Bone marrow (tissue), 2 donors: ENCODE measurements around the gene UGCG.
A peak's percentile ranks its signal among the peaks of the same experiment; 100 is the strongest.
"Not testable (repeated sequence)": the region's sequence is repeated elsewhere in the genome, so short reads cannot be mapped to it uniquely, and the experiment has no call there.

ENCODE experiments used
- DNase-seq, 2 donors: peaks; one replicate each; lab custom pipeline; 2025; lab: John Stamatoyannopoulos, UW

The UGCG gene

GRCh38 chr9:111920531-111920930 lies 23.9 kb downstream of the UGCG start:
- DNase-seq = no peak

GRCh38 chr9:111922324-111923013 lies 25.9 kb downstream of the UGCG start:
- no peak for DNase-seq

GRCh38 chr9:111924281-111924680 lies 27.7 kb downstream of the UGCG start:
- DNase-seq = no peak

GRCh38 chr9:111925017-111925770 lies 28.6 kb downstream of the UGCG start:
- DNase-seq = no peak

- no peak for DNase-seq
Observed at GRCh38 chr9:111925784-111926183, 29.2 kb downstream of the UGCG start.

- peak in 1 of 2 donors; percentile 95 for DNase-seq
Observed at GRCh38 chr9:111926421-111926875, 29.8 kb downstream of the UGCG start.

- no peak for DNase-seq
Observed at GRCh38 chr9:111928359-111928720, 31.7 kb downstream of the UGCG start.

GRCh38 chr9:111934747-111935146 lies 38.1 kb downstream of the UGCG start:
- DNase-seq = no peak

- no peak for DNase-seq
Observed at GRCh38 chr9:111936391-111936790, 39.8 kb downstream of the UGCG start.

- no peak for DNase-seq
Observed at GRCh38 chr9:111937301-111937700, 40.7 kb downstream of the UGCG start.

GRCh38 chr9:111937781-111938426 lies 41.3 kb downstream of the UGCG start:
- peak; percentile 25 to 64 for DNase-seq

- no peak for DNase-seq
Observed at GRCh38 chr9:111938427-111938800, 41.8 kb downstream of the UGCG start.

GRCh38 chr9:111939322-111939721 lies 42.7 kb downstream of the UGCG start:
- no peak for DNase-seq

- no peak for DNase-seq
Observed at GRCh38 chr9:111940697-111941096, 44.1 kb downstream of the UGCG start.

GRCh38 chr9:111943200-111943599 lies 46.6 kb downstream of the UGCG start:
- no peak for DNase-seq

GRCh38 chr9:111943746-111944145 lies 47.1 kb downstream of the UGCG start:
- no peak for DNase-seq

- no peak for DNase-seq
Observed at GRCh38 chr9:111944241-111944866, 47.7 kb downstream of the UGCG start.

- DNase-seq = no peak
Observed at GRCh38 chr9:111945216-111945615, 48.6 kb downstream of the UGCG start.

- not testable (repeated sequence) for DNase-seq
Observed at GRCh38 chr9:111948109-111948508, 51.5 kb downstream of the UGCG start.

GRCh38 chr9:111948951-111949350 lies 52.3 kb downstream of the UGCG start:
- no peak for DNase-seq

GRCh38 chr9:111949919-111950318 lies 53.3 kb downstream of the UGCG start:
- no peak for DNase-seq

- no peak for DNase-seq
Observed at GRCh38 chr9:111952559-111952958, 55.9 kb downstream of the UGCG start.

GRCh38 chr9:111953444-111953843 lies 56.8 kb downstream of the UGCG start:
- no peak for DNase-seq
